Cardiac muscle cell (in vitro differentiated cells and primary cell): ENCODE measurements around the gene AIF1. TPM values are rescaled to one million over a fixed set of nuclear protein-coding genes. Genes with fewer than 3 reads are reported as not detected.

ENCODE experiments used
- DNase-seq, 2 donors: peaks; one replicate each; pipeline versions ENCODE4 v3.0.0 to v3.0.0-alpha.2; 2010 to 2017; ENCODE audit warnings: low read depth in 1 of 2, low spot score in 1 of 2
- H3K27ac ChIP-seq: fragments of 200-600 bp; sonication (generic); 2 replicates; pipeline ENCODE4 v1.5.1; 2016
- H3K27me3 ChIP-seq: fragments of 200-600 bp; sonication (generic); 2 replicates; pipeline ENCODE4 v1.6.0; 2016; ENCODE audit warnings: control low read depth
- H3K36me3 ChIP-seq: fragments of 200-600 bp; sonication (generic); 2 replicates; pipeline ENCODE4 v1.5.1; 2016; ENCODE audit warnings: control low read depth
- H3K4me1 ChIP-seq: fragments of 200-600 bp; sonication (generic); 2 replicates; pipeline ENCODE4 v1.8.1; 2017; ENCODE audit warnings: low read depth, mild to moderate bottlenecking, mixed run types
- H3K4me3 ChIP-seq: fragments of 200-600 bp; sonication (generic); 2 replicates; pipeline ENCODE4 v1.5.1; 2016; ENCODE audit warnings: mild to moderate bottlenecking
- H3K9me3 ChIP-seq: fragments of 200-600 bp; sonication (generic); 2 replicates; pipeline ENCODE4 v1.5.1; 2017; ENCODE audit warnings: low read depth, mild to moderate bottlenecking, control low read depth
- CTCF ChIP-seq: IDR thresholded peaks from 2 replicates; pipeline ENCODE4 v1.5.1; 2012; ENCODE audit warnings: low read depth, mild to moderate bottlenecking, low read length
- polyA plus RNA-seq: library from polyadenylated mRNA; unstranded; fragments of >200 nt; fragmentation: Nextera tagmentation; extraction: Ambion mirVana; gene quantifications from 2 replicates; pipeline ENCODE4 v1.2.1, GENCODE V29; 2016
- total RNA-seq: library from RNA; depleted of rRNA; stranded (reverse); fragments of >200 nt; gene quantifications from 2 replicates; pipeline ENCODE4 v1.2.3, GENCODE V29; 2016

AIF1 gene
- total and polyA plus RNA-seq, 2 experiments from 2014 or later = 1.4 TPM; not detected in 1

GRCh38 chr6:31614075-31614619 is 887 bp upstream of the AIF1 start:
- DNase-seq = no peak
- no peak overlapping the region for H3K4me3 ChIP-seq
- H3K27me3 ChIP-seq = no peaks in the 10 kb centered on the region
- H3K27ac ChIP-seq = no peak overlapping the region
- H3K9me3 ChIP-seq = no peaks in the 10 kb centered on the region
- no peaks in the 10 kb centered on the region for H3K36me3 ChIP-seq
- TF ChIP-seq CTCF = no peak
- peaks cover 3% of the 10 kb centered on the region for H3K4me1 ChIP-seq

GRCh38 chr6:31615748-31616147 is 714 bp downstream of the AIF1 start:
- H3K36me3 ChIP-seq = no peaks in the 10 kb centered on the region
- no peaks in the 10 kb centered on the region for H3K27me3 ChIP-seq
- TF ChIP-seq CTCF = no peak
- H3K27ac ChIP-seq = no peak overlapping the region
- H3K4me3 ChIP-seq = no peak overlapping the region
- peaks cover 3% of the 10 kb centered on the region for H3K4me1 ChIP-seq
- H3K9me3 ChIP-seq = no peaks in the 10 kb centered on the region
- DNase-seq = no peak

GRCh38 chr6:31617010-31617409 is 2.0 kb downstream of the AIF1 start:
- Histone ChIP-seq H3K27ac (no peak overlapping the region), H3K9me3 (no peaks in the 10 kb centered on the region), H3K4me3 (no peak overlapping the region), H3K27me3 (no peaks in the 10 kb centered on the region), H3K36me3 (no peaks in the 10 kb centered on the region), H3K4me1 (peaks cover 4% of the 10 kb centered on the region)
- no peak for DNase-seq
- TF ChIP-seq CTCF = no peak

GRCh38 chr6:31619805-31620585 is 5.0 kb downstream of the AIF1 start:
- H3K27ac ChIP-seq = peak overlapping the region; percentile 97
- peak overlapping the region; percentile 56 for H3K4me3 ChIP-seq
- peaks cover 4% of the 10 kb centered on the region for H3K4me1 ChIP-seq
- no peaks in the 10 kb centered on the region for H3K9me3 ChIP-seq
- TF ChIP-seq CTCF = no peak
- H3K27me3 ChIP-seq = no peaks in the 10 kb centered on the region
- H3K36me3 ChIP-seq = peaks cover 21% of the 10 kb centered on the region
- peak; percentile 99 to 100 for DNase-seq

- TF ChIP-seq CTCF = no peak
- Histone ChIP-seq H3K27ac (peak within 1 kb of the TSS; percentile 97), H3K4me1 (peaks cover 4% of the 10 kb centered on the region), H3K4me3 (peak within 1 kb of the TSS; percentile 76), H3K27me3 (no peaks in the 10 kb centered on the region), H3K36me3 (peaks cover 29% of the 10 kb centered on the region), H3K9me3 (no peaks in the 10 kb centered on the region)
- DNase-seq = peak in 1 of 2 donors; percentile 86
These were observed 5.7 kb downstream of the AIF1 start, which contains the start of gene PRRC2A for GRCh38 chr6:31620586-31621319. PRRC2A (plus strand) TSS chr6:31620715; CDS start chr6:31622790, 2,075 bp downstream.
